Measurements from ENCODE around the gene LY86.

Gene LY86

GRCh38 chr6:6583836-6584235 lies 4.7 kb upstream of the LY86 start:
- no peak overlapping the region for H3K4me3 ChIP-seq (ENCODE audit: low read length)
- no peak overlapping the region for H3K27ac ChIP-seq (ENCODE audit: low read length)
- no peaks in the 10 kb centered on the region for H3K36me3 ChIP-seq (replicated peaks; ENCODE audit: low read depth, low read length)
- no peaks in the 10 kb centered on the region for H3K27me3 ChIP-seq (ENCODE audit: low read depth, low read length)
- H3K9ac ChIP-seq (ENCODE audit: low read length): no peak overlapping the region
- no peaks in the 10 kb centered on the region for H3K79me2 ChIP-seq (ENCODE audit: low read length)
- TF ChIP-seq, protein P1, sequence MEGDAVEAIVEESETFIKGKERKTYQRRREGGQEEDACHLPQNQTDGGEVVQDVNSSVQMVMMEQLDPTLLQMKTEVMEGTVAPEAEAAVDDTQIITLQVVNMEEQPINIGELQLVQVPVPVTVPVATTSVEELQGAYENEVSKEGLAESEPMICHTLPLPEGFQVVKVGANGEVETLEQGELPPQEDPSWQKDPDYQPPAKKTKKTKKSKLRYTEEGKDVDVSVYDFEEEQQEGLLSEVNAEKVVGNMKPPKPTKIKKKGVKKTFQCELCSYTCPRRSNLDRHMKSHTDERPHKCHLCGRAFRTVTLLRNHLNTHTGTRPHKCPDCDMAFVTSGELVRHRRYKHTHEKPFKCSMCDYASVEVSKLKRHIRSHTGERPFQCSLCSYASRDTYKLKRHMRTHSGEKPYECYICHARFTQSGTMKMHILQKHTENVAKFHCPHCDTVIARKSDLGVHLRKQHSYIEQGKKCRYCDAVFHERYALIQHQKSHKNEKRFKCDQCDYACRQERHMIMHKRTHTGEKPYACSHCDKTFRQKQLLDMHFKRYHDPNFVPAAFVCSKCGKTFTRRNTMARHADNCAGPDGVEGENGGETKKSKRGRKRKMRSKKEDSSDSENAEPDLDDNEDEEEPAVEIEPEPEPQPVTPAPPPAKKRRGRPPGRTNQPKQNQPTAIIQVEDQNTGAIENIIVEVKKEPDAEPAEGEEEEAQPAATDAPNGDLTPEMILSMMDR (IDR thresholded peaks at IDR 0.05; ENCODE audit: low read depth, low read length): no peak
- TF ChIP-seq EZH2phosphoT487 (IDR thresholded peaks at IDR 0.05; ENCODE audit: low read depth): no peak
- H3K9me3 ChIP-seq (ENCODE audit: insufficient read depth, low read length): no peaks in the 10 kb centered on the region
- no peaks in the 10 kb centered on the region for H4K20me1 ChIP-seq (ENCODE audit: insufficient read depth, low read length)
- H3K4me1 ChIP-seq (ENCODE audit: low read length): peaks cover 35% of the 10 kb centered on the region
- peak overlapping the region; percentile 14; the same call in 1 of the 2 replicates for H3K4me2 ChIP-seq (ENCODE audit: low read length)
- peak overlapping the region; percentile 46; the same call in 1 of the 2 replicates for H2AFZ ChIP-seq (ENCODE audit: low read depth, low read length)

GRCh38 chr6:6584310-6585002 lies 4.1 kb upstream of the LY86 start:
- Histone ChIP-seq H3K9me3 (ENCODE audit: insufficient read depth, low read length) (no peaks in the 10 kb centered on the region), H3K4me3 (ENCODE audit: low read length) (no peak overlapping the region), H2AFZ (ENCODE audit: low read depth, low read length) (no peak overlapping the region), H3K9ac (ENCODE audit: low read length) (no peak overlapping the region), H4K20me1 (ENCODE audit: insufficient read depth, low read length) (no peaks in the 10 kb centered on the region), H3K79me2 (ENCODE audit: low read length) (no peaks in the 10 kb centered on the region), H3K4me1 (ENCODE audit: low read length) (peaks cover 34% of the 10 kb centered on the region), H3K4me2 (ENCODE audit: low read length) (no peak overlapping the region), H3K27me3 (ENCODE audit: low read depth, low read length) (no peaks in the 10 kb centered on the region), H3K27ac (ENCODE audit: low read length) (no peak overlapping the region), H3K36me3 (replicated peaks; ENCODE audit: low read depth, low read length) (no peaks in the 10 kb centered on the region)
- TF ChIP-seq, protein P1 (IDR thresholded peaks at IDR 0.05; ENCODE audit: low read depth, low read length): peak; percentile 40
- no peak for TF ChIP-seq EZH2phosphoT487 (IDR thresholded peaks at IDR 0.05; ENCODE audit: low read depth)

GRCh38 chr6:6585003-6585311 lies 3.6 kb upstream of the LY86 start:
- Histone ChIP-seq H2AFZ (ENCODE audit: low read depth, low read length) (no peak overlapping the region), H3K4me2 (ENCODE audit: low read length) (no peak overlapping the region), H3K9me3 (ENCODE audit: insufficient read depth, low read length) (no peaks in the 10 kb centered on the region), H3K27me3 (ENCODE audit: low read depth, low read length) (no peaks in the 10 kb centered on the region), H3K36me3 (replicated peaks; ENCODE audit: low read depth, low read length) (no peaks in the 10 kb centered on the region), H3K4me3 (ENCODE audit: low read length) (no peak overlapping the region), H3K79me2 (ENCODE audit: low read length) (no peaks in the 10 kb centered on the region), H3K27ac (ENCODE audit: low read length) (no peak overlapping the region), H3K4me1 (ENCODE audit: low read length) (peaks cover 32% of the 10 kb centered on the region), H3K9ac (ENCODE audit: low read length) (no peak overlapping the region), H4K20me1 (ENCODE audit: insufficient read depth, low read length) (no peaks in the 10 kb centered on the region)
- TF ChIP-seq EZH2phosphoT487 (IDR thresholded peaks at IDR 0.05; ENCODE audit: low read depth): no peak
- TF ChIP-seq, protein P1 (IDR thresholded peaks at IDR 0.05; ENCODE audit: low read depth, low read length): no peak

DNA sequence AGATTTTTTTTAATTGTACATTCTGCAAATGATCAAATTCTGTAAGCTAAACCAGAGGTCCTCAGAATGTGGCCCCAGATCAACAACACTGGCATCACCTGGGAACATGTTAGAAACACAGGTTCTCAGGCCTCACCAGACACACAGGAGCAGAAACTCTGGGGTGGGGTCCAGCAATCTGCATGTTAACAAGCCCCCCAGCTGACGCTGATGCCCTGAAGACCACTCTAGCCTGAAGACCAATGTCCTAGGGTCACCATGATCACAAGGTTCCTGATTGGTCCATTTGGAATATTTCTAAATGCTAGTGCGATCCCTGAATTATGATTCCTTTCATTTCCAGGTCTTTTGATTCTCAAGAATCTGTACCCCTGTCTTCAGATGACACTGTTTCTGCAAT lies 2.4 kb upstream of the LY86 start:
- Histone ChIP-seq H3K4me2 (ENCODE audit: low read length) (no peak overlapping the region), H4K20me1 (ENCODE audit: insufficient read depth, low read length) (no peaks in the 10 kb centered on the region), H3K9ac (ENCODE audit: low read length) (no peak overlapping the region), H3K79me2 (ENCODE audit: low read length) (no peaks in the 10 kb centered on the region), H2AFZ (ENCODE audit: low read depth, low read length) (no peak overlapping the region), H3K4me3 (ENCODE audit: low read length) (no peak overlapping the region), H3K36me3 (replicated peaks; ENCODE audit: low read depth, low read length) (no peaks in the 10 kb centered on the region), H3K27me3 (ENCODE audit: low read depth, low read length) (no peaks in the 10 kb centered on the region), H3K4me1 (ENCODE audit: low read length) (peaks cover 34% of the 10 kb centered on the region), H3K27ac (ENCODE audit: low read length) (no peak overlapping the region), H3K9me3 (ENCODE audit: insufficient read depth, low read length) (no peaks in the 10 kb centered on the region)
- TF ChIP-seq, protein P1 (IDR thresholded peaks at IDR 0.05; ENCODE audit: low read depth, low read length): no peak
- TF ChIP-seq EZH2phosphoT487 (IDR thresholded peaks at IDR 0.05; ENCODE audit: low read depth): no peak
